HepG2 (cell line): Measurements from ENCODE around the gene ARL4D. TPM values are rescaled to one million over a fixed set of nuclear protein-coding genes. Genes with fewer than 3 reads are reported as not detected.

Experiments used
- ATAD3A ChIP-seq: sonication (generic); formaldehyde crosslinking; IDR thresholded peaks from 2 replicates; pipeline ENCODE4 v1.4.0; 2020; ENCODE audit warnings: missing genetic modification reagents
- BRD4 ChIP-seq: sonication (generic); formaldehyde crosslinking; IDR thresholded peaks from 2 replicates; pipeline ENCODE4 v1.4.0; 2020; ENCODE audit warnings: missing genetic modification reagents
- GATA4 ChIP-seq: sonication (generic); IDR thresholded peaks from 2 replicates; pipeline ENCODE4 v1.6.1; 2016; ENCODE audit warnings: antibody characterized with exemption, low read depth, borderline replicate concordance
- HMGA1 ChIP-seq: sonication (generic); formaldehyde crosslinking; conservative IDR thresholded peaks from 2 replicates; pipeline ENCODE4 v1.4.0; 2020; ENCODE audit warnings: missing genetic modification reagents
- HNF1B ChIP-seq: sonication (generic); formaldehyde crosslinking; IDR thresholded peaks from 2 replicates; pipeline ENCODE4 v1.5.1; 2020; ENCODE audit warnings: mild to moderate bottlenecking, moderate library complexity, missing genetic modification reagents
- NCOR1 ChIP-seq: fragments of 200-600 bp; sonication (generic); IDR thresholded peaks from 2 replicates; pipeline ENCODE4 v1.7.0; 2017; ENCODE audit warnings: antibody characterized with exemption, low read length, borderline replicate concordance
- SYNCRIP ChIP-seq: fragments of 200-400 bp; formaldehyde crosslinking; IDR thresholded peaks from 2 replicates; pipeline ENCODE4 v1.6.1; 2018; ENCODE audit warnings: mild to moderate bottlenecking, low read depth, low read length; ENCODE audit not compliant: insufficient read depth
- TEAD3 ChIP-seq: optimal IDR thresholded peaks from 2 replicates; pipeline ENCODE3; 2016; ENCODE audit warnings: borderline replicate concordance
- ZBTB37 ChIP-seq: sonication (generic); formaldehyde crosslinking; IDR thresholded peaks from 2 replicates; pipeline ENCODE4 v1.4.0; 2020; ENCODE audit warnings: mild to moderate bottlenecking, missing genetic modification reagents
- ZFP36L2 ChIP-seq: sonication (generic); formaldehyde crosslinking; IDR thresholded peaks from 2 replicates; pipeline ENCODE4 v1.4.0; 2020; ENCODE audit warnings: missing genetic modification reagents
- ZFX ChIP-seq: sonication (generic); formaldehyde crosslinking; IDR thresholded peaks from 2 replicates; pipeline ENCODE4 v1.4.0; 2020; ENCODE audit warnings: mild to moderate bottlenecking, low read depth, missing genetic modification reagents, moderate library complexity
- ZNF280B ChIP-seq: sonication (generic); formaldehyde crosslinking; IDR thresholded peaks from 2 replicates; pipeline ENCODE4 v1.5.0; 2020; ENCODE audit warnings: missing genetic modification reagents, mild to moderate bottlenecking, borderline replicate concordance
- ZNF564 ChIP-seq: sonication (generic); formaldehyde crosslinking; IDR thresholded peaks from 2 replicates; pipeline ENCODE4 v1.8.1; 2023; ENCODE audit warnings: mild to moderate bottlenecking, missing genetic modification reagents
- ZNF598 ChIP-seq: sonication (generic); formaldehyde crosslinking; IDR thresholded peaks from 2 replicates; pipeline ENCODE4 v1.5.1; 2020; ENCODE audit warnings: mild to moderate bottlenecking, missing genetic modification reagents, borderline replicate concordance
- ZNF609 ChIP-seq: sonication (generic); formaldehyde crosslinking; IDR thresholded peaks from 2 replicates; pipeline ENCODE4 v1.4.0; 2020; ENCODE audit warnings: mild to moderate bottlenecking, missing genetic modification reagents, borderline replicate concordance
- ZUFSP ChIP-seq: sonication (generic); formaldehyde crosslinking; IDR thresholded peaks from 2 replicates; pipeline ENCODE4 v1.9.0; 2021; ENCODE audit warnings: missing genetic modification reagents, mild to moderate bottlenecking, borderline replicate concordance
- polyA plus RNA-seq, 8 experiments: library from polyadenylated mRNA; depleted of rRNA in 3 of 8; stranded (reverse) in 7 of 8; unstranded in 1 of 8; fragments of >200 nt; fragmentation: Illumina TruSeq in 4 of 8; extraction: Trizol in 4 of 8; gene quantifications; 2 replicates each; pipeline versions ENCODE4 v1.2.1 to v1.2.3, GENCODE V29; 2011 to 2016; ENCODE audit warnings: low read depth in 4 of 8, missing spikeins in 1 of 8, mixed read lengths in 1 of 8; ENCODE audit not compliant: insufficient read depth in 1 of 8
- total RNA-seq, 5 experiments: library from RNA; depleted of rRNA; stranded (reverse); fragments of >200 nt; fragmentation: Illumina TruSeq; extraction: Trizol; gene quantifications; 2 replicates each; pipeline ENCODE4 v1.2.3, GENCODE V29; 2016; ENCODE audit warnings: low read depth in 1 of 5

ARL4D gene
- total and polyA plus RNA-seq, 2 of the 13 experiments (the other 11 are each of a cell fraction or from before 2014, with no cell fraction given), result 9.0 to 25.9 TPM

- TF ChIP-seq ZBTB37 (CRISPR knock-in tag), result no peak
- TF ChIP-seq ZNF564 (CRISPR knock-in tag), result no peak; the same call in none of the 2 replicates
- TF ChIP-seq BRD4, result no peak
- no peak for TF ChIP-seq HMGA1
- peak; percentile 95 for TF ChIP-seq GATA4
- peak; percentile 76 for TF ChIP-seq HNF1B
- no peak for TF ChIP-seq ZUFSP
- TF ChIP-seq ATAD3A, result no peak
- TF ChIP-seq SYNCRIP, result no peak
- no peak for TF ChIP-seq NCOR1
- TF ChIP-seq ZNF598, result no peak; the same call in 1 of the 2 replicates
- no peak for TF ChIP-seq ZFP36L2 (CRISPR knock-in tag)
- TF ChIP-seq ZFX, result peak; percentile 73; the same call in 1 of the 2 replicates
- 0 out of 2 replicates have a peak, but pooled peaks have one; percentile 50 for TF ChIP-seq ZNF609 (CRISPR knock-in tag)
- TF ChIP-seq ZNF280B (CRISPR knock-in tag), result peak; percentile 91; the same call in 1 of the 2 replicates
- TF ChIP-seq TEAD3 (CRISPR knock-in tag), result peak; percentile 40
Observed at GRCh38 chr17:43398724-43399595, at the start of gene ARL4D (continued).
